Measurements from ENCODE around the gene LDLRAD4. TPM values are rescaled to one million over a fixed set of nuclear protein-coding genes. Genes with fewer than 3 reads are reported as not detected.
A peak's percentile ranks its signal among the peaks of the same experiment; 100 is the strongest.
"Not testable (repeated sequence)": the region's sequence is repeated elsewhere in the genome, so short reads cannot be mapped to it uniquely, and the experiment has no call there.

LDLRAD4 gene
- polyA plus RNA-seq, 3 donors from 2014 or later = 4.8 to 11.3 (median 9.6) TPM

DNA sequence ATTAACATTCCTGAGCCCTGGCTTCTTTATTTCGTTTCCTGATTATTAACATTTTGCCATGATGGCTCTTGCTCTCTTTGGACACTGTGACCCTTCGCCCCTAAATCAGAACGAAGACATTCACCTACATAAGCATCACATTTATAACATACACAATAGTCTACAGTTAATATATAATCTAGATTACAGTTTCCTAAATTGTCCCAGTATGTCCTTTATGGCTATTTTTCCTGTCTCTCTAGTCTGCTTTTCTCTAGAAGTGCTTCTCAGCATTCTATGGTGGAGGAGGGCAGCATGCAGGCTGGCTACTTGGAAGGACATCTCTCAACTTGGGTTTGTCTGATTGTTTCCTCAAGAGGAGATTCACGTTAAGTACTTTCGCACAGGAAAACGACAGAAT, 457.9 kb downstream of the LDLRAD4 start:
- no peak overlapping the region for H3K27ac Mint-ChIP-seq
- peaks cover 0 to 7% of the 10 kb centered on the region in 2 donors for H3K4me1 Mint-ChIP-seq
- H3K27me3 Mint-ChIP-seq (ENCODE audit: low read depth in 3 of 3) = no peaks in the 10 kb centered on the region
- H3K4me3 Mint-ChIP-seq = no peak overlapping the region
- no peak for DNase-seq
- peaks cover 0 to 5% (median 0%) of the 10 kb centered on the region in 3 donors for H3K36me3 Mint-ChIP-seq
- no peaks in the 10 kb centered on the region for H3K9me3 Mint-ChIP-seq

DNA sequence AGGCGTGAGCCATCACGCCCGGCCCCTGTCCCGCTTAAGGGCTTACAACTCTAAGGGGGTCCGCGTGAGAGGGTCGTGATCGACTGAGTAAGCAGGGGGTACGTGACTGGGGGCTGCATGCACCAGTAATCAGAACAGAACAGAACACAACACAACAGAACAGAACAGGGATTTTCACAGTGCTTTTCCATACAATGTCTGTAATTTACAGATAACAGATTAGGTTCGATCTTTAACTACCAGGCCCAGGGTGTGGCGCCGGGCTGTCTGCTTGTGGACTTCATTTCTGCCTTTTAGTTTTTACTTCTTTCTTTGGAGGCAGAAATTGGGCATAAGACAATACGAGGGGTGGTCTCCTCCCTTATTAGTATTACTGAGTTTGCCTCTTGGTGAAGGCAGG, 458.8 kb downstream of the LDLRAD4 start:
- not testable (repeated sequence) for H3K27ac Mint-ChIP-seq; H3K27me3 Mint-ChIP-seq (ENCODE audit: low read depth in 3 of 3); H3K36me3 Mint-ChIP-seq; H3K4me1 Mint-ChIP-seq; DNase-seq; H3K9me3 Mint-ChIP-seq; H3K4me3 Mint-ChIP-seq

GRCh38 chr18:13680612-13681011, 462.1 kb downstream of the LDLRAD4 start:
- H3K36me3 Mint-ChIP-seq = peaks cover 0 to 5% (median 0%) of the 10 kb centered on the region in 3 donors
- DNase-seq = no peak
- H3K27me3 Mint-ChIP-seq (ENCODE audit: low read depth in 3 of 3) = no peaks in the 10 kb centered on the region
- H3K9me3 Mint-ChIP-seq = no peaks in the 10 kb centered on the region
- no peak overlapping the region for H3K27ac Mint-ChIP-seq
- peaks cover 3 to 18% of the 10 kb centered on the region in 2 donors for H3K4me1 Mint-ChIP-seq
- no peak overlapping the region for H3K4me3 Mint-ChIP-seq

GRCh38 chr18:13681701-13682100, 463.1 kb downstream of the LDLRAD4 start:
- no peaks in the 10 kb centered on the region for H3K9me3 Mint-ChIP-seq
- no peak for DNase-seq
- peaks cover 5 to 23% of the 10 kb centered on the region in 2 donors for H3K4me1 Mint-ChIP-seq
- H3K27ac Mint-ChIP-seq = no peak overlapping the region
- no peaks in the 10 kb centered on the region for H3K27me3 Mint-ChIP-seq (ENCODE audit: low read depth in 3 of 3)
- no peak overlapping the region for H3K4me3 Mint-ChIP-seq
- H3K36me3 Mint-ChIP-seq = peaks cover 0 to 5% (median 0%) of the 10 kb centered on the region in 3 donors

GRCh38 chr18:13684546-13684945, 466.0 kb downstream of the LDLRAD4 start:
- Mint-ChIP-seq H3K9me3 (no peaks in the 10 kb centered on the region), H3K36me3 (peaks cover 0 to 5% (median 0%) of the 10 kb centered on the region in 3 donors), H3K27me3 (ENCODE audit: low read depth in 3 of 3) (peaks cover 0 to 3% (median 0%) of the 10 kb centered on the region in 3 donors), H3K4me1 (peaks cover 19 to 47% of the 10 kb centered on the region in 2 donors), H3K27ac (no peak overlapping the region), H3K4me3 (no peak overlapping the region)
- DNase-seq = no peak

DNA sequence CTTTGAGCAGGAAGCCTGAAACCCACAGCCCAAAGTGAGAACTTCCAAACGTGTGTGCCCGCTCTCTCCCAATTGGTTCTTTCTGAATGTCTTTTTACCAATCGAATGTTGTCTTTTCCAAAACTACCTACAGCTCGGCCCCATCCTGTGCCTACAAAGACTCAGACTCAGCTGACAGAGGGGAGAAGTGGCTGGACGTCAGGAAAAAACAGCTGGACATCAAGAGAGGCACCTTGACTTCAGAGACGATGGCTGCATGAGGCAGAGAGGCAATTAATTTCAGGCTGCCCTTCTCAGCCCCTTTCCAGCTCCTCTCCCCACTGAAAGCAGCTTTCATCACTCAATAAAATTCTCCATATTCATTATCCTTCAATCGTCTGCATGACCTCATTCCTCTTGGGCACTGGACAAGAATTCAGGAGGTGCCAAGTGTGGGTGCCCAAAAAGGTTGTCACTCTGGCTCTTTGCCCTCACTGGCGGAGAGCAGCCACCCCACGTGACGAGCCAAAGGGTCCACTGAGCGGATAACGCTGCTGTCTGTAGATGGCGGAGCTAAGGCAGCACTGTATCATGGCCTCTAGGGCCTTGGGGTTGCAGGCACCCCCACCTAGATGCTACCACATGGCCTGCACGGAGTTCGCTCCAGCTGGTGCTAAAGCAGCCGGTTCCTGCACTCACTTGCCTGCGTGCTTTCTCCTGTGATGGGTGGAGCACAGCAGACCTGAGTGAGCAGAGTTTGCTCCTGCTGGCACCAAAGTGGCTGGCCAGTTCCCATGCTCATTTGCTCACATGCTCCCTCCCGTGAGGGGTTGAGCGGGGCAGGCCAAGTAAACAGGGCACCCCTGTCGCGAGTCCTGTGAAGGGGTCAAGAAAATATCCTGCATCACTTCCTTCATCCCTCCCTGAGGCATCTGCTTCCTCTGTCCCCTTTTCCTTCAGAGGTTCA, 469.9 kb downstream of the LDLRAD4 start:
- Mint-ChIP-seq H3K36me3 (peaks cover 0 to 4% (median 3%) of the 10 kb centered on the region in 3 donors), H3K4me3 (no peak overlapping the region), H3K9me3 (peaks cover 0 to 6% (median 0%) of the 10 kb centered on the region in 6 donors), H3K27me3 (ENCODE audit: low read depth in 3 of 3) (peaks cover 0 to 3% (median 2%) of the 10 kb centered on the region in 3 donors), H3K27ac (no peak overlapping the region), H3K4me1 (peaks cover 25 to 70% of the 10 kb centered on the region in 2 donors)
- no peak for DNase-seq

DNA sequence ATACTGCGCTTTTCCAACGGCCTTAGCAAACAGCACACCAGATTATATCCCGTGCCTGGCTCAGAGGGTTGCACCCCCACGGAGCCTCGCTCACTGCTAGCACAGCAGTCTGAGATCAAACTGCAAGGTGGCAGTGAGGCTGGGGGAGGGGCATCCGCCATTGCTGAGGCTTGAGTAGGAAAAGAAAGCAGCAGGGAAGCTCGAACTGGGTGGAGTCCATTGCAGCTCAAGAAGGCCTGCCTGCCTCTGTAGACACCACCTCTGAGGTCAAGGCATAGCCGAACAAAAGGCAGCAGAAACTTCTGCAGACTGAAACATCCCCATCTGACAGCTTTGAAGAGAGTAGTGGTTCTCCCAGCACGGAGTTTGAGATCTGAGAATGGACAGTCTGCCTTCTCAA, 471.5 kb downstream of the LDLRAD4 start:
- not testable (repeated sequence) for H3K4me3 Mint-ChIP-seq; DNase-seq; H3K9me3 Mint-ChIP-seq; H3K36me3 Mint-ChIP-seq; H3K27me3 Mint-ChIP-seq (ENCODE audit: low read depth in 3 of 3); H3K27ac Mint-ChIP-seq
- H3K4me1 Mint-ChIP-seq = peaks cover 23 to 66% of the 10 kb centered on the region in 2 donors

DNA sequence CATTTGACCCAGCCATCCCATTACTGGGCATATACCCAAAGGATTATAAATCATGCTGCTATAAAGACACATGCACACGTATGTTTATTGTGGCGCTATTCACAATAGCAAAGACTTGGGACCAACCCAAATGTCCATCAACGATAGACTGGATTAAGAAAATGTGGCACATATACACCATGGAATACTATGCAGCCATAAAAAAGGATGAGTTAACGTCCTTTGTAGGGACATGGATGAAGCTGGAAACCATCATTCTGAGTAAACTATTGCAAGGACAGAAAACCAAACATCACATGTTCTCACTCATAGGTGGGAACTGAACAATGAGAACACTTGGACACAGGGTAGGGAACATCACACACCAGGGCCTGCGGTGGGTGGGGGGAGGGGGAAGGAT, 476.8 kb downstream of the LDLRAD4 start:
- not testable (repeated sequence) for H3K27ac Mint-ChIP-seq; H3K4me3 Mint-ChIP-seq; H3K9me3 Mint-ChIP-seq; DNase-seq; H3K36me3 Mint-ChIP-seq; H3K27me3 Mint-ChIP-seq (ENCODE audit: low read depth in 3 of 3)
- peaks cover 18 to 62% of the 10 kb centered on the region in 2 donors for H3K4me1 Mint-ChIP-seq

- no peak for DNase-seq
- H3K4me1 Mint-ChIP-seq = peaks cover 17 to 52% of the 10 kb centered on the region in 2 donors
- H3K9me3 Mint-ChIP-seq = peaks cover 0 to 6% (median 1%) of the 10 kb centered on the region in 6 donors
- H3K36me3 Mint-ChIP-seq = peaks cover 4 to 7% (median 4%) of the 10 kb centered on the region in 3 donors
- H3K27me3 Mint-ChIP-seq (ENCODE audit: low read depth in 3 of 3) = no peaks in the 10 kb centered on the region
- peak overlapping the region in 2 of 6 donors; percentile 26 to 68 for H3K27ac Mint-ChIP-seq
- no peak overlapping the region for H3K4me3 Mint-ChIP-seq
These were observed 478.4 kb downstream of the LDLRAD4 start for GRCh38 chr18:13696961-13697360.

GRCh38 chr18:13700153-13700552, 481.6 kb downstream of the LDLRAD4 start:
- H3K27me3 Mint-ChIP-seq (ENCODE audit: low read depth in 3 of 3) = no peaks in the 10 kb centered on the region
- H3K27ac Mint-ChIP-seq = no peak overlapping the region
- peaks cover 0 to 16% (median 8%) of the 10 kb centered on the region in 3 donors for H3K36me3 Mint-ChIP-seq
- no peak overlapping the region for H3K4me3 Mint-ChIP-seq
- peaks cover 14 to 41% of the 10 kb centered on the region in 2 donors for H3K4me1 Mint-ChIP-seq
- H3K9me3 Mint-ChIP-seq = peaks cover 0 to 7% (median 4%) of the 10 kb centered on the region in 6 donors
- no peak for DNase-seq

Other genes starting within 250 kb of the LDLRAD4 start
- 1 to 10 TPM; 1.8 to 6.3 (median 5.4) TPM for gene CEP192, start 227.4 kb upstream of the LDLRAD4 start, polyA plus RNA-seq

All from immature natural killer cell (primary cell).